ENCODE measurements around the gene ANKS3. TPM values are rescaled to one million over a fixed set of nuclear protein-coding genes. Genes with fewer than 3 reads are reported as not detected.
"Not testable (repeated sequence)": the region's sequence is repeated elsewhere in the genome, so short reads cannot be mapped to it uniquely, and the experiment has no call there.

The ANKS3 gene
- total and polyA plus RNA-seq, 12 donors: 5.1 to 33.7 (median 8.3) TPM

GRCh38 chr16:4652561-4652960, 81.5 kb downstream of the ANKS3 start:
- TF ChIP-seq, protein P1, sequence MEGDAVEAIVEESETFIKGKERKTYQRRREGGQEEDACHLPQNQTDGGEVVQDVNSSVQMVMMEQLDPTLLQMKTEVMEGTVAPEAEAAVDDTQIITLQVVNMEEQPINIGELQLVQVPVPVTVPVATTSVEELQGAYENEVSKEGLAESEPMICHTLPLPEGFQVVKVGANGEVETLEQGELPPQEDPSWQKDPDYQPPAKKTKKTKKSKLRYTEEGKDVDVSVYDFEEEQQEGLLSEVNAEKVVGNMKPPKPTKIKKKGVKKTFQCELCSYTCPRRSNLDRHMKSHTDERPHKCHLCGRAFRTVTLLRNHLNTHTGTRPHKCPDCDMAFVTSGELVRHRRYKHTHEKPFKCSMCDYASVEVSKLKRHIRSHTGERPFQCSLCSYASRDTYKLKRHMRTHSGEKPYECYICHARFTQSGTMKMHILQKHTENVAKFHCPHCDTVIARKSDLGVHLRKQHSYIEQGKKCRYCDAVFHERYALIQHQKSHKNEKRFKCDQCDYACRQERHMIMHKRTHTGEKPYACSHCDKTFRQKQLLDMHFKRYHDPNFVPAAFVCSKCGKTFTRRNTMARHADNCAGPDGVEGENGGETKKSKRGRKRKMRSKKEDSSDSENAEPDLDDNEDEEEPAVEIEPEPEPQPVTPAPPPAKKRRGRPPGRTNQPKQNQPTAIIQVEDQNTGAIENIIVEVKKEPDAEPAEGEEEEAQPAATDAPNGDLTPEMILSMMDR (IDR thresholded peaks at IDR 0.05): no peak
- Histone ChIP-seq H3K27ac (no peak overlapping the region), H3K4me3 (no peak overlapping the region), H3K27me3 (no peaks in the 10 kb centered on the region), H3K9me3 (no peaks in the 10 kb centered on the region), H3K36me3 (peaks cover 0 to 79% (median 37%) of the 10 kb centered on the region in 9 donors), H3K4me1 (peaks cover 0 to 10% (median 0%) of the 10 kb centered on the region in 9 donors)
- WGBS, 2 donors: 92 to 97% methylated on average over 25 of the region's 25 CpGs
- intact Hi-C loops (cut with DNase I): no loop called here
- DNase-seq (no peak), ATAC-seq (no peak)

DNA sequence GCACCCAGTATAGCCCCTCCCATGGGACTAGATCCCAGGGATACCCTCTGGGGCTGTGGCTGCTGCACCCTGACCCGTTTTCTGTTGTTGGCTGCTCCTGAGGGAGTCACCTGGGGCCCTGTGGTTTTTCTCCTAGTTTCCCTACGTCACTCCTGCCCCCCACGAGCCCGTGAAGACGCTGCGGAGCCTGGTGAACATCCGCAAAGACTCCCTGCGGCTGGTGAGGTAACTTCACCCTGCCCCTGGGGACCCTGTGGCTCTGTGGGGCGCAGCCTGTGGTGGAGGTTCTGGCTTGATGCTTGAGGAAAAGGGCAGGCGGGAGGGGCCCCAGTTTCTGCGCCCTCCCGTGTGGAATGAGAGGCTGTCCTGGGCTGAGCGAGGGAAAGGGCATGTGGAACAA, 82.2 kb downstream of the ANKS3 start:
- no peak for ATAC-seq
- intact Hi-C loops (cut with DNase I): no loop called here
- no peak for DNase-seq
- WGBS, 2 donors: 95% methylated on average over 13 of the region's 13 CpGs
- H3K27ac ChIP-seq: no peak overlapping the region
- peaks cover 0 to 10% (median 0%) of the 10 kb centered on the region in 9 donors for H3K4me1 ChIP-seq
- peaks cover 0 to 79% (median 37%) of the 10 kb centered on the region in 9 donors for H3K36me3 ChIP-seq
- H3K27me3 ChIP-seq: no peaks in the 10 kb centered on the region
- H3K4me3 ChIP-seq: no peak overlapping the region
- TF ChIP-seq, protein P1 (IDR thresholded peaks at IDR 0.05): no peak
- H3K9me3 ChIP-seq: no peaks in the 10 kb centered on the region

DNA sequence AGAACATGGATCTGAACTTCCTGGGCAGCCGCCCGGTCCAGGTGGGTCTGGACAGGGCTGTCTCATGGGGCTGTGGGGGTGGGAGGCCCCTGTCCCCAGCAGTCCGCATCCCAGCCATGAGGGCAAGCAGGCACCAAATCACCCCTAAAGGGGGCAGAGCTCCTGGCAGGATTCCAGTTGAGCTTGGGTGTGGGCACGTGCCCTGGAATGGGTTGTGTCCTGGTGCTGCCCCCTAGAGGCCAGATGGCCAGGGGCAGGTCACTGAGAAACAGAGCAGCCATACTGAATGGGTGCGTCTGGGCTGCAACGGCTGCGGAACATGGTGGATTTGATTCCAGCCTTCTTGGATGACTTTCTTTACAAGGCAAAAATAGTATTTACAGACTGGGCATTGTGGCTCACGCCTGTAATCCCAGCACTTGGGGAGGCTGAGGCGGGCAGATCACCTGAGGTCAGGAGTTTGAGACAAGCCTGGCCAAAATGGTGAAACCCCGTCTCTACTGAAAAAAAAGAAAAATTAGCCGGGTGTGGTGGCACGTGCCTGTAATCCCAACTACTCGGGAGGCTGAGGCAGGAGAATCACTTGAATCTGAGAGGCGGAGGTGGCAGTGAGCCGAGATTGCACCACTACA, 83.5 kb downstream of the ANKS3 start:
- DNase-seq: peak in 1 of 2 donors; percentile 58
- intact Hi-C loops (cut with DNase I); H3K27me3 ChIP-seq; H3K4me3 ChIP-seq; H3K4me1 ChIP-seq; H3K9me3 ChIP-seq: not testable (repeated sequence)
- Histone ChIP-seq H3K36me3 (peaks cover 0 to 79% (median 34%) of the 10 kb centered on the region in 9 donors), H3K27ac (peak overlapping the region in 1 of 10 donors; percentile 48)
- 87 to 88% methylated on average over 15 of the region's 15 CpGs for WGBS, 2 donors
- TF ChIP-seq, protein P1 (IDR thresholded peaks at IDR 0.05): peak; percentile 40 to 92 (median 67)
- ATAC-seq: peak in 5 of 8 donors; percentile 41 to 49 (median 48)

DNA sequence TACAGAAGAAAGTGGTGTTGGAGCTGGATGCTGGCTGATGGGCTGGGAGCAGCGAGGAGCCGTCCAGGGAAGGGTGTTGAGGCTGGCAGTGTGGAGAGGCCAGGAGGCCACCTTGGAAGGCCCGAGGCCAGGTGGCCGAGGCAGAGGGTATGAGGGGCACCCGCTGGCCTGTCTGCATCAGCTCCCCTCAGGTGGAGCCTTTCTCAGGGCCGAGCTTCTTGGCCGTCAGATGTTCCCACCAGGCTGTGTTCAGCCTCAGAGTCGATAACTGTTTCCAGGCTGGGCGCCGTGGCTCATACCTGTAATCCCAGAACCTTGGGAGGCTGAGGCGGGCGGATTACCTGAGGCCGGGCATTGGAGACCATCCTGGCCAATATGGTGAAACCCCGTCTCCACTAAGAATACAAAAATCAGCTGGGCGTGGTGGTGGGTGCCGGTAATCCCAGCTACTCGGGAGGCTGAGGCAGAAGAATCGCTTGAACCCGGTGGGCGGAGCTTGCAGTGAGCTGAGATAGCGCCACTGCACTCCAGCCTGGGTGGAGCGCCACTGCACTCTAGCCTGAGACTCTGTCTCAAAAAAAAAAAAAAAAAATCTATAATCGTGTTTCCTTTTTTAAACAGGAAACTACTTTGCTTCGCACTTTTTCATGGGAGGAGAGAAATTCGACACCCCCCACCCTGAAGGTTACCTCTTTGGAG, 84.2 kb downstream of the ANKS3 start:
- no peak for DNase-seq
- intact Hi-C loops (cut with DNase I): no loop called here
- peak overlapping the region in 1 of 10 donors; percentile 48 for H3K27ac ChIP-seq
- no peaks in the 10 kb centered on the region for H3K27me3 ChIP-seq
- H3K9me3 ChIP-seq: no peaks in the 10 kb centered on the region
- TF ChIP-seq, protein P1 (IDR thresholded peaks at IDR 0.05): no peak
- ATAC-seq: peak in 1 of 8 donors; percentile 6
- peaks cover 0 to 10% (median 0%) of the 10 kb centered on the region in 9 donors for H3K4me1 ChIP-seq
- H3K36me3 ChIP-seq: peaks cover 0 to 75% (median 30%) of the 10 kb centered on the region in 9 donors
- H3K4me3 ChIP-seq: no peak overlapping the region
- 93 to 95% methylated on average over 25 of the region's 25 CpGs for WGBS, 2 donors
